ENCODE data around the gene BTBD18. TPM values are rescaled to one million over a fixed set of nuclear protein-coding genes. Genes with fewer than 3 reads are reported as not detected.

Gene BTBD18
- total RNA-seq: not detected
- polyA plus RNA-seq: not detected
- long read RNA-seq, donor 1: 0 reads
- long read RNA-seq, donor 2: 0 reads
- long read RNA-seq, donor 3: 0 reads
- long read RNA-seq, donor 4: 0 reads
- long read RNA-seq, donor 5: 0 reads

GRCh38 chr11:57751676-57752253 lies at the start of gene BTBD18:
TSS of gene BTBD18 (minus strand) at chr11:57751819. CDS start at chr11:57751188, 631 bp downstream.
- peaks cover 0 to 4% (median 0%) of the 10 kb centered on the region in 5 donors for H3K4me1 ChIP-seq (ENCODE audit: control insufficient read depth in 5 of 5, insufficient read depth in 5 of 5, low read length in 5 of 5)
- H3K4me3 ChIP-seq: no peak within 1 kb of the TSS
- H3K9me3 ChIP-seq (ENCODE audit: control insufficient read depth in 4 of 4, insufficient read depth in 3 of 4, low read length in 3 of 4): no peaks in the 10 kb centered on the region
- no peaks in the 10 kb centered on the region for H3K27me3 ChIP-seq (ENCODE audit: control insufficient read depth in 3 of 3, insufficient read depth in 3 of 3, low read length in 2 of 3)
- H3K9ac ChIP-seq (ENCODE audit: insufficient read depth in 1 of 2, low read length in 2 of 2): no peak within 1 kb of the TSS
- 57 to 74% methylated on average over 10 of the region's 10 CpGs for WGBS, 2 donors
- ATAC-seq (ENCODE audit: insufficient read depth, low FRiP score) (no peak), DNase-seq (peak; percentile 27 to 59 (median 54))
- TF ChIP-seq CTCF (IDR thresholded peaks at IDR 0.05; ENCODE audit: control extremely low read depth, extremely low read depth): peak; percentile 13
- no peak within 1 kb of the TSS for H3K27ac ChIP-seq (ENCODE audit: low read depth in 1 of 2, low read length in 1 of 2)
- H3K36me3 ChIP-seq (ENCODE audit: control insufficient read depth in 4 of 4, insufficient read depth in 4 of 4, low read length in 4 of 4): peaks cover 0 to 2% (median 0%) of the 10 kb centered on the region in 4 donors

- peak overlapping the region in 1 of 2 donors; percentile 26 for H3K9ac ChIP-seq (ENCODE audit: insufficient read depth in 1 of 2, low read length in 2 of 2)
- peak overlapping the region in 1 of 2 donors; percentile 7 for H3K27ac ChIP-seq (ENCODE audit: low read depth in 1 of 2, low read length in 1 of 2)
- H3K36me3 ChIP-seq (ENCODE audit: control insufficient read depth in 4 of 4, insufficient read depth in 4 of 4, low read length in 4 of 4): peaks cover 28 to 58% (median 40%) of the 10 kb centered on the region in 4 donors
- H3K4me3 ChIP-seq: no peak overlapping the region
- no peak for ATAC-seq (ENCODE audit: insufficient read depth, low FRiP score)
- TF ChIP-seq CTCF (IDR thresholded peaks at IDR 0.05; ENCODE audit: control extremely low read depth, extremely low read depth): no peak
- no peaks in the 10 kb centered on the region for H3K27me3 ChIP-seq (ENCODE audit: control insufficient read depth in 3 of 3, insufficient read depth in 3 of 3, low read length in 2 of 3)
- DNase-seq: no peak
- peaks cover 0 to 18% (median 16%) of the 10 kb centered on the region in 5 donors for H3K4me1 ChIP-seq (ENCODE audit: control insufficient read depth in 5 of 5, insufficient read depth in 5 of 5, low read length in 5 of 5)
- no peaks in the 10 kb centered on the region for H3K9me3 ChIP-seq (ENCODE audit: control insufficient read depth in 4 of 4, insufficient read depth in 3 of 4, low read length in 3 of 4)
Measured at GRCh38 chr11:57801183-57801485, 49.5 kb upstream of the BTBD18 start.

- no peaks in the 10 kb centered on the region for H3K9me3 ChIP-seq (ENCODE audit: control insufficient read depth in 4 of 4, insufficient read depth in 3 of 4, low read length in 3 of 4)
- no peak overlapping the region for H3K4me3 ChIP-seq
- 45 to 60% methylated on average over 4 of the region's 4 CpGs for WGBS, 2 donors
- peak overlapping the region; percentile 7 to 79 for H3K27ac ChIP-seq (ENCODE audit: low read depth in 1 of 2, low read length in 1 of 2)
- peak overlapping the region in 1 of 2 donors; percentile 26 for H3K9ac ChIP-seq (ENCODE audit: insufficient read depth in 1 of 2, low read length in 2 of 2)
- ATAC-seq (ENCODE audit: insufficient read depth, low FRiP score) (peak; percentile 58), DNase-seq (peak; percentile 29 to 86 (median 86))
- TF ChIP-seq CTCF (IDR thresholded peaks at IDR 0.05; ENCODE audit: control extremely low read depth, extremely low read depth): peak; percentile 80
- H3K27me3 ChIP-seq (ENCODE audit: control insufficient read depth in 3 of 3, insufficient read depth in 3 of 3, low read length in 2 of 3): no peaks in the 10 kb centered on the region
- H3K4me1 ChIP-seq (ENCODE audit: control insufficient read depth in 5 of 5, insufficient read depth in 5 of 5, low read length in 5 of 5): peaks cover 0 to 18% (median 12%) of the 10 kb centered on the region in 5 donors
- H3K36me3 ChIP-seq (ENCODE audit: control insufficient read depth in 4 of 4, insufficient read depth in 4 of 4, low read length in 4 of 4): peaks cover 24 to 58% (median 38%) of the 10 kb centered on the region in 4 donors
Measured at GRCh38 chr11:57800444-57801182, 49.0 kb upstream of the BTBD18 start.

Measured in lung (tissue), 16 donors.